Adrenal gland (tissue), 12 donors: ENCODE data around the gene LONRF2. TPM values are rescaled to one million over a fixed set of nuclear protein-coding genes. Genes with fewer than 3 reads are reported as not detected.

Experiments used
- DNase-seq, 7 donors: peaks; one replicate each; pipeline ENCODE4 v3.0.0-alpha.2; 2019 to 2020
- H3K27ac ChIP-seq, 5 donors: fragments of 200-600 bp; sonication (generic) in 4 of 5; 1 replicate in 3 of 5; 2 replicates in 2 of 5; pipeline versions ENCODE4 v1.5.1 to v1.8.0; 2016 to 2020; ENCODE audit warnings: mild to moderate bottlenecking in 1 of 5
- H3K27me3 ChIP-seq: fragments of 200-600 bp; 2 replicates; pipeline ENCODE4 v1.8.0; 2021
- H3K36me3 ChIP-seq, 2 donors: fragments of 200-600 bp; replicated peaks in 1 of 2; 1 replicate in 1 of 2; 2 replicates in 1 of 2; pipeline versions ENCODE4 v1.5.1 to v1.8.0; 2018 to 2022
- H3K4me1 ChIP-seq, 2 donors: fragments of 200-600 bp; replicated peaks in 1 of 2; 1 replicate in 1 of 2; 2 replicates in 1 of 2; pipeline versions ENCODE4 v1.5.1 to v1.8.0; 2018 to 2021
- H3K4me3 ChIP-seq, 4 donors: fragments of 200-600 bp; sonication (generic) in 3 of 4; one replicate each; pipeline ENCODE4 v1.5.1; 2016 to 2018
- H3K9me3 ChIP-seq, 3 donors: fragments of 200-600 bp; sonication (generic) in 1 of 3; replicated peaks in 1 of 3; 1 replicate in 2 of 3; 2 replicates in 1 of 3; pipeline versions ENCODE4 v1.5.1 to v1.8.0; 2016 to 2021
- POLR2A ChIP-seq, 2 donors: fragments of 450-650 bp; IDR thresholded peaks; one replicate each; pipeline ENCODE4 v1.6.1; 2017; ENCODE audit warnings: antibody characterized with exemption in 2 of 2, mild to moderate bottlenecking in 2 of 2, moderate library complexity in 1 of 2
- WGBS, 4 donors: extraction: QIAGEN DNeasy Blood & Tissue Kit in 2 of 4; methylation state at CpG; one replicate each; pipeline versions ENCODE4 v1.1.5 to v1.1.7; 2013 to 2017; 5-methylcytosine and 5-hydroxymethylcytosine counted together
- intact Hi-C, 2 donors: fragments of 100-400 bp; cut with DNase I; formaldehyde crosslinking; loops; one replicate each; pipeline versions ENCODE4 v1.14.1 to v1.15.0; 2022 to 2023
- polyA plus RNA-seq, 3 donors: library from polyadenylated mRNA; stranded (reverse); fragments of 200-250 nt in 2 of 3; fragments of 350-450 nt in 1 of 3; fragmentation: Illumina TruSeq in 1 of 3; extraction: RNeasy Lipid Tissue Mini Kit (QIAGEN cat#74804) in 1 of 3; gene quantifications; one replicate each; pipeline ENCODE4 v1.2.3, GENCODE V29; 2013 to 2014
- total RNA-seq, 9 donors: library from RNA; depleted of rRNA in 4 of 9; stranded (reverse); fragments of >200 nt in 4 of 9; fragments of 120-200 nt in 1 of 9; fragmentation: NEBNext Ultra II Directional in 1 of 9; extraction: Animal tissue kit (Norgen Biotek cat#: 25700) in 1 of 9; gene quantifications; one replicate each; pipeline versions ENCODE4 v1.1.0 to v1.2.4, GENCODE V29; 2013 to 2023
- TF ChIP-seq, protein P1 (sequence below), 6 experiments: fragments of 450-650 bp in 4 of 6; fragments of 200-600 bp in 2 of 6; sonication (generic) in 1 of 6; IDR thresholded peaks; 1 replicate in 5 of 6; 2 replicates in 1 of 6; pipeline versions ENCODE4 v1.5.1 to v1.8.0; 2016 to 2021; ENCODE audit warnings: antibody characterized with exemption in 6 of 6, mild to moderate bottlenecking in 2 of 6, moderate library complexity in 1 of 6
- donor health status: healthy with polysubstance abuse.
- donor health status: Bipolar disorder and iron deficiency.
- donor health status: DM: yes; HTN: yes; CAD: no.
- donor health status: DM: no; HTN: no; CAD: no.
- donor health status: DM: no; HTN: no; CAD: no.
- donor health status: DM: yes; HTN: yes; CAD: no.

LONRF2 gene
- total and polyA plus RNA-seq, 12 donors, result 8.1 to 110 (median 43.0) TPM

DNA sequence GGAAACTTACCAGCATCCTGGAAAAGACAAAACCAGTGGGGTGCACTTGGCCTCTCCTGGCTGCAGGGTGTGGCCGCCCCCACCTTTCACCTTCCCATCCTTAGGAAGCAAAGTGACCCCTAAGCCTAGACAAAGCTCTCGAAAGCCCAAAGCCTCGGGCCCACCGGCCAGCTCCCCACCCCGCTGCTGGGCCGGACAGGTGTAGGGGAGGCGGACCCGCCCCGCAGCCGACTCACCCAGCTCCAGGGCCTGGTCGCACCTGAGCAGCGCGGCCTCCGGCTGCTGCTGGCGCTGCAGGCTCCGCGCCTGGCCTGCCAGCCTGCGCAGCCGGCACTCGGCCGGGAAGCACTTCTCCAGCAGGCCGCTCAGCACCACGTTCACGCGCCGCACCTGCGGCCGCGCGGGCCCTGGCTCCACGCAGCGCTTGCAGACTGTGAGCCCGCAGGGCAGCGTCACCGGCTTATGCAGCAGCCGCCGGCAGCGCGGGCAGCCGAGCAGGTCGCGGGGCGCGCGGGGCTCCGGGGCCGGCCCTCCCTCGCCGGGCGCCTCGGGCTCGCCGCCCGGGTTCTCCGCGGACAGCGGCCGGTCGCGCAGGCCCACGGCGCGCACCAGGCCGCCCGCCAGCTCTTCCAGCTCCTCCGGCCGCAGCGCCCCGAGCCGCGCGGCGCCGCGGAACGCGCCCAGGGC is 979 bp downstream of the LONRF2 start:
- Histone ChIP-seq H3K36me3 (no peaks in the 10 kb centered on the region), H3K27me3 (no peaks in the 10 kb centered on the region), H3K4me3 (peak overlapping the region; percentile 45 to 88 (median 54)), H3K27ac (peak overlapping the region; percentile 81 to 96 (median 88)), H3K4me1 (peaks cover 0 to 17% of the 10 kb centered on the region in 2 donors), H3K9me3 (no peaks in the 10 kb centered on the region)
- peak; percentile 51 to 53 for TF ChIP-seq POLR2A (IDR thresholded peaks at IDR 0.05)
- TF ChIP-seq, protein P1, sequence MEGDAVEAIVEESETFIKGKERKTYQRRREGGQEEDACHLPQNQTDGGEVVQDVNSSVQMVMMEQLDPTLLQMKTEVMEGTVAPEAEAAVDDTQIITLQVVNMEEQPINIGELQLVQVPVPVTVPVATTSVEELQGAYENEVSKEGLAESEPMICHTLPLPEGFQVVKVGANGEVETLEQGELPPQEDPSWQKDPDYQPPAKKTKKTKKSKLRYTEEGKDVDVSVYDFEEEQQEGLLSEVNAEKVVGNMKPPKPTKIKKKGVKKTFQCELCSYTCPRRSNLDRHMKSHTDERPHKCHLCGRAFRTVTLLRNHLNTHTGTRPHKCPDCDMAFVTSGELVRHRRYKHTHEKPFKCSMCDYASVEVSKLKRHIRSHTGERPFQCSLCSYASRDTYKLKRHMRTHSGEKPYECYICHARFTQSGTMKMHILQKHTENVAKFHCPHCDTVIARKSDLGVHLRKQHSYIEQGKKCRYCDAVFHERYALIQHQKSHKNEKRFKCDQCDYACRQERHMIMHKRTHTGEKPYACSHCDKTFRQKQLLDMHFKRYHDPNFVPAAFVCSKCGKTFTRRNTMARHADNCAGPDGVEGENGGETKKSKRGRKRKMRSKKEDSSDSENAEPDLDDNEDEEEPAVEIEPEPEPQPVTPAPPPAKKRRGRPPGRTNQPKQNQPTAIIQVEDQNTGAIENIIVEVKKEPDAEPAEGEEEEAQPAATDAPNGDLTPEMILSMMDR (IDR thresholded peaks at IDR 0.05), result peak in 3 of 6 experiments; percentile 11 to 46 (median 33)
- intact Hi-C loops, result no loop called here
- WGBS, 4 donors, result 0 to 1% (median 0%) methylated on average over 12 to 77 of the region's 77 CpGs
- peak; percentile 41 to 74 (median 57) for DNase-seq

GRCh38 chr2:100320547-100321178 is 1.6 kb downstream of the LONRF2 start:
- H3K36me3 ChIP-seq, result no peaks in the 10 kb centered on the region
- no peaks in the 10 kb centered on the region for H3K9me3 ChIP-seq
- peak overlapping the region; percentile 81 to 96 (median 88) for H3K27ac ChIP-seq
- peak; percentile 36 to 83 (median 66) for DNase-seq
- TF ChIP-seq POLR2A (IDR thresholded peaks at IDR 0.05), result peak in 1 of 2 donors; percentile 64
- TF ChIP-seq, protein P1 (IDR thresholded peaks at IDR 0.05), result no peak
- WGBS, 4 donors, result 25 to 33% (median 28%) methylated on average over 13 to 19 of the region's 19 CpGs
- H3K27me3 ChIP-seq, result no peaks in the 10 kb centered on the region
- peaks cover under 1 to 21% of the 10 kb centered on the region in 2 donors for H3K4me1 ChIP-seq
- H3K4me3 ChIP-seq, result peak overlapping the region in 3 of 4 donors; percentile 45 to 88 (median 54)
- intact Hi-C loops, result no loop called here

DNA sequence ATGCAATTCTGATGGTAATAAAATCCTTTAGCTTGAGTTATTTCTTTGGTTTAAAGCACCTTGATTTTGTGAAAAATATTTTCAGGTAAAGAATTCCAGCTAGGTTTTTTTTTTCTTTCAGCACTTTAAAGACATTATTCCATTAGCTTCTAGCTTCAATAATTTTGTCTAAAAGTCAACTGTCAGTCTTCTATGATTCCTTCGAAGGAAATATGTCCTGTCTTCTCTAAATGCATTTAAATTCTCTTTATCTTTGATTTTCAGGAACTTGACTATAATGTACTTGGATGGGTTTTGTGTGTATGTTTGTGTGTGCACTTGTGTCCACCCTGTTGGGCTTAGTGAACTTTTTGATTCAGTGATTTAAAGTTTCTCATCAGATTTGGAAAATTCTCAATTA is 4.7 kb downstream of the LONRF2 start:
- Histone ChIP-seq H3K27ac (no peak overlapping the region), H3K27me3 (no peaks in the 10 kb centered on the region), H3K9me3 (no peaks in the 10 kb centered on the region), H3K36me3 (no peaks in the 10 kb centered on the region), H3K4me1 (peaks cover 13 to 26% of the 10 kb centered on the region in 2 donors), H3K4me3 (no peak overlapping the region)
- DNase-seq, result no peak
- no peak for TF ChIP-seq POLR2A (IDR thresholded peaks at IDR 0.05)
- TF ChIP-seq, protein P1 (IDR thresholded peaks at IDR 0.05), result no peak
- 79 to 88% (median 83%) methylated on average over 1 of the region's 1 CpG for WGBS, 4 donors
- intact Hi-C loops, result no loop called here

- TF ChIP-seq, protein P1 (IDR thresholded peaks at IDR 0.05), result no peak
- no peak for TF ChIP-seq POLR2A (IDR thresholded peaks at IDR 0.05)
- Histone ChIP-seq H3K36me3 (peaks cover 0 to 18% of the 10 kb centered on the region in 2 donors), H3K4me1 (peaks cover 22 to 42% of the 10 kb centered on the region in 2 donors), H3K27ac (peak overlapping the region in 4 of 5 donors; percentile 17 to 73 (median 58)), H3K4me3 (no peak overlapping the region), H3K9me3 (no peaks in the 10 kb centered on the region), H3K27me3 (no peaks in the 10 kb centered on the region)
- 42 to 57% (median 53%) methylated on average over 4 of the region's 4 CpGs for WGBS, 4 donors
- intact Hi-C loops, result no loop called here
- DNase-seq, result peak in 5 of 7 donors; percentile 15 to 61 (median 51)
Observed at GRCh38 chr2:100309973-100310719, 12.2 kb downstream of the LONRF2 start.
